IgD-negative memory B cell (primary cell): ENCODE data around the gene DYNLL1. TPM values are rescaled to one million over a fixed set of nuclear protein-coding genes. Genes with fewer than 3 reads are reported as not detected.
A peak's percentile ranks its signal among the peaks of the same experiment; 100 is the strongest.
"Not testable (repeated sequence)": the region's sequence is repeated elsewhere in the genome, so short reads cannot be mapped to it uniquely, and the experiment has no call there.

Source experiments
- H3K27ac Mint-ChIP-seq, 3 donors: one replicate each; pipeline ENCODE4 v1.8.0; 2020 to 2022; ENCODE audit warnings: mild to moderate bottlenecking in 3 of 3, mixed read lengths in 3 of 3, moderate library complexity in 1 of 3
- H3K27me3 Mint-ChIP-seq: one replicate; pipeline ENCODE4 v1.8.0; 2021; ENCODE audit warnings: mixed read lengths
- H3K36me3 Mint-ChIP-seq: one replicate; pipeline ENCODE4 v1.8.0; 2020; ENCODE audit warnings: mild to moderate bottlenecking, mixed read lengths
- H3K4me1 Mint-ChIP-seq, 3 donors: one replicate each; pipeline ENCODE4 v1.8.0; 2020 to 2022; ENCODE audit warnings: mixed read lengths in 3 of 3, mild to moderate bottlenecking in 1 of 3
- H3K4me3 Mint-ChIP-seq, 4 donors: one replicate each; pipeline ENCODE4 v1.8.0; 2020 to 2022; ENCODE audit warnings: mild to moderate bottlenecking in 4 of 4, mixed read lengths in 4 of 4, moderate library complexity in 3 of 4
- H3K9me3 Mint-ChIP-seq, 3 donors: one replicate each; pipeline ENCODE4 v1.8.0; 2020 to 2021; ENCODE audit warnings: mixed read lengths in 3 of 3, mild to moderate bottlenecking in 1 of 3
- polyA plus RNA-seq: library from polyadenylated mRNA; unstranded; fragments of 300-500 nt; fragmentation: Illumina TruSeq; gene quantifications from one replicate; pipeline ENCODE4 v1.2.3, GENCODE V29; 2021

DYNLL1 gene
- polyA plus RNA-seq = 442 TPM

GRCh38 chr12:120495731-120496412, at the start of gene DYNLL1:
Gene DYNLL1 (plus strand): TSS chr12:120496113. CDS start chr12:120496422, 309 bp downstream.
- peaks cover 18 to 26% (median 22%) of the 10 kb centered on the region in 3 donors for H3K4me1 Mint-ChIP-seq
- H3K9me3 Mint-ChIP-seq = no peaks in the 10 kb centered on the region
- H3K36me3 Mint-ChIP-seq = peaks cover 4% of the 10 kb centered on the region
- H3K4me3 Mint-ChIP-seq = peak within 1 kb of the TSS; percentile 91 to 99 (median 94)
- peak within 1 kb of the TSS; percentile 86 to 95 (median 92) for H3K27ac Mint-ChIP-seq
- H3K27me3 Mint-ChIP-seq = no peaks in the 10 kb centered on the region

- Mint-ChIP-seq H3K4me3 (peak overlapping the region; percentile 90 to 99 (median 98)), H3K4me1 (peaks cover 6 to 18% (median 15%) of the 10 kb centered on the region in 3 donors), H3K27ac (peak overlapping the region; percentile 83 to 100 (median 97))
- not testable (repeated sequence) for H3K27me3 Mint-ChIP-seq, H3K36me3 Mint-ChIP-seq, H3K9me3 Mint-ChIP-seq
These were observed 49.1 kb upstream of the DYNLL1 start for GRCh38 chr12:120446844-120447178.

- Mint-ChIP-seq H3K36me3 (no peaks in the 10 kb centered on the region), H3K4me1 (peaks cover 6 to 18% (median 15%) of the 10 kb centered on the region in 3 donors), H3K27me3 (peaks cover 1% of the 10 kb centered on the region), H3K4me3 (peak overlapping the region; percentile 90 to 99 (median 98)), H3K27ac (peak overlapping the region in 2 of 3 donors; percentile 57 to 83), H3K9me3 (no peaks in the 10 kb centered on the region)
These were observed 47.9 kb upstream of the DYNLL1 start for GRCh38 chr12:120447992-120448391.

GRCh38 chr12:120452524-120452923, 43.4 kb upstream of the DYNLL1 start:
- not testable (repeated sequence) for H3K9me3 Mint-ChIP-seq, H3K27me3 Mint-ChIP-seq, H3K4me3 Mint-ChIP-seq, H3K36me3 Mint-ChIP-seq
- Mint-ChIP-seq H3K27ac (peak overlapping the region in 1 of 3 donors; percentile 48), H3K4me1 (peaks cover 4 to 11% (median 8%) of the 10 kb centered on the region in 3 donors)

GRCh38 chr12:120453060-120453750, 42.7 kb upstream of the DYNLL1 start:
- no peaks in the 10 kb centered on the region for H3K9me3 Mint-ChIP-seq
- H3K4me3 Mint-ChIP-seq = peak overlapping the region in 1 of 4 donors; percentile 23
- H3K36me3 Mint-ChIP-seq = no peaks in the 10 kb centered on the region
- H3K4me1 Mint-ChIP-seq = peaks cover 4 to 6% (median 6%) of the 10 kb centered on the region in 3 donors
- H3K27me3 Mint-ChIP-seq = no peaks in the 10 kb centered on the region
- H3K27ac Mint-ChIP-seq = peak overlapping the region in 1 of 3 donors; percentile 1

- H3K36me3 Mint-ChIP-seq = no peaks in the 10 kb centered on the region
- peaks cover 4 to 6% (median 6%) of the 10 kb centered on the region in 3 donors for H3K4me1 Mint-ChIP-seq
- H3K4me3 Mint-ChIP-seq = peak overlapping the region in 1 of 4 donors; percentile 5
- no peaks in the 10 kb centered on the region for H3K27me3 Mint-ChIP-seq
- H3K27ac Mint-ChIP-seq = peak overlapping the region in 2 of 3 donors; percentile 1 to 59
- no peaks in the 10 kb centered on the region for H3K9me3 Mint-ChIP-seq
These were observed 41.9 kb upstream of the DYNLL1 start for GRCh38 chr12:120453977-120454376.

GRCh38 chr12:120455302-120455701, 40.6 kb upstream of the DYNLL1 start:
- Mint-ChIP-seq H3K36me3 (no peaks in the 10 kb centered on the region), H3K4me1 (peaks cover 3 to 6% (median 4%) of the 10 kb centered on the region in 3 donors), H3K27ac (no peak overlapping the region), H3K27me3 (no peaks in the 10 kb centered on the region), H3K9me3 (no peaks in the 10 kb centered on the region), H3K4me3 (peak overlapping the region in 1 of 4 donors; percentile 2)

GRCh38 chr12:120457133-120457532, 38.8 kb upstream of the DYNLL1 start:
- no peak overlapping the region for H3K4me3 Mint-ChIP-seq
- H3K36me3 Mint-ChIP-seq = peaks cover 1% of the 10 kb centered on the region
- H3K27me3 Mint-ChIP-seq = no peaks in the 10 kb centered on the region
- H3K4me1 Mint-ChIP-seq = peaks cover 3 to 6% (median 4%) of the 10 kb centered on the region in 3 donors
- H3K27ac Mint-ChIP-seq = no peak overlapping the region
- no peaks in the 10 kb centered on the region for H3K9me3 Mint-ChIP-seq

- Mint-ChIP-seq H3K4me3 (no peak overlapping the region), H3K27ac (peak overlapping the region in 1 of 3 donors; percentile 76), H3K27me3 (no peaks in the 10 kb centered on the region), H3K4me1 (peaks cover 0 to 12% (median 3%) of the 10 kb centered on the region in 3 donors), H3K9me3 (no peaks in the 10 kb centered on the region), H3K36me3 (peaks cover 1% of the 10 kb centered on the region)
These were observed 35.8 kb upstream of the DYNLL1 start for GRCh38 chr12:120460157-120460556.

- Mint-ChIP-seq H3K27me3 (no peaks in the 10 kb centered on the region), H3K27ac (peak overlapping the region in 1 of 3 donors; percentile 25), H3K36me3 (peaks cover 1% of the 10 kb centered on the region), H3K4me3 (no peak overlapping the region), H3K4me1 (peaks cover 10 to 29% (median 15%) of the 10 kb centered on the region in 3 donors), H3K9me3 (no peaks in the 10 kb centered on the region)
These were observed 33.7 kb upstream of the DYNLL1 start for GRCh38 chr12:120462099-120462640.

- Mint-ChIP-seq H3K27ac (no peak overlapping the region), H3K4me3 (no peak overlapping the region)
These were observed 32.2 kb upstream of the DYNLL1 start for GRCh38 chr12:120463712-120464111.

GRCh38 chr12:120465756-120466155, 30.2 kb upstream of the DYNLL1 start:
- peak overlapping the region in 1 of 3 donors; percentile 87 for H3K27ac Mint-ChIP-seq
- peaks cover 20 to 46% (median 29%) of the 10 kb centered on the region in 3 donors for H3K4me1 Mint-ChIP-seq
- H3K27me3 Mint-ChIP-seq = peaks cover 2% of the 10 kb centered on the region
- H3K9me3 Mint-ChIP-seq = no peaks in the 10 kb centered on the region
- peaks cover 3% of the 10 kb centered on the region for H3K36me3 Mint-ChIP-seq
- peak overlapping the region in 1 of 4 donors; percentile 69 for H3K4me3 Mint-ChIP-seq

More at GRCh38 chr12:120463712-120464111, 32.2 kb upstream of the DYNLL1 start:
- Mint-ChIP-seq H3K27me3 (no peaks in the 10 kb centered on the region), H3K4me1 (peaks cover 17 to 41% (median 25%) of the 10 kb centered on the region in 3 donors), H3K9me3 (no peaks in the 10 kb centered on the region), H3K36me3 (peaks cover 1% of the 10 kb centered on the region)

GRCh38 chr12:120466560-120467315, 29.2 kb upstream of the DYNLL1 start:
- peak overlapping the region; percentile 75 to 87 (median 84) for H3K27ac Mint-ChIP-seq
- peak overlapping the region in 3 of 4 donors; percentile 21 to 70 (median 69) for H3K4me3 Mint-ChIP-seq
- peaks cover 20 to 46% (median 29%) of the 10 kb centered on the region in 3 donors for H3K4me1 Mint-ChIP-seq
- H3K27me3 Mint-ChIP-seq = peaks cover 2% of the 10 kb centered on the region
- no peaks in the 10 kb centered on the region for H3K9me3 Mint-ChIP-seq
- peaks cover 3% of the 10 kb centered on the region for H3K36me3 Mint-ChIP-seq

- H3K4me1 Mint-ChIP-seq = peaks cover 20 to 44% (median 29%) of the 10 kb centered on the region in 3 donors
- H3K36me3 Mint-ChIP-seq = peaks cover 2% of the 10 kb centered on the region
- H3K9me3 Mint-ChIP-seq = no peaks in the 10 kb centered on the region
- peak overlapping the region; percentile 64 to 97 (median 91) for H3K27ac Mint-ChIP-seq
- H3K4me3 Mint-ChIP-seq = peak overlapping the region; percentile 69 to 87 (median 86)
- peaks cover 2% of the 10 kb centered on the region for H3K27me3 Mint-ChIP-seq
These were observed 28.5 kb upstream of the DYNLL1 start for GRCh38 chr12:120467439-120467838.
